Uterus (tissue), 2 donors: ENCODE measurements around the gene KLF16.

Experiments
- CTCF ChIP-seq, 4 experiments: fragments of 200-600 bp in 2 of 4; fragments of 450-650 bp in 2 of 4; sonication (generic) in 2 of 4; IDR thresholded peaks; one replicate each; pipeline ENCODE4 v1.5.1; 2016 to 2019; ENCODE audit warnings: antibody characterized with exemption in 4 of 4, mild to moderate bottlenecking in 2 of 4, moderate library complexity in 1 of 4
- POLR2A ChIP-seq, 2 donors: fragments of 450-650 bp; IDR thresholded peaks; one replicate each; pipeline ENCODE4 v1.6.1; 2016; ENCODE audit warnings: antibody characterized with exemption in 2 of 2, mild to moderate bottlenecking in 1 of 2, moderate library complexity in 1 of 2

- TF ChIP-seq CTCF (IDR thresholded peaks at IDR 0.05), result no peak
- TF ChIP-seq POLR2A (IDR thresholded peaks at IDR 0.05), result no peak
These were observed 1.8 kb downstream of the KLF16 start for GRCh38 chr19:1861599-1862031.
